ENCODE results near the gene C2orf72.

The C2orf72 gene

DNA sequence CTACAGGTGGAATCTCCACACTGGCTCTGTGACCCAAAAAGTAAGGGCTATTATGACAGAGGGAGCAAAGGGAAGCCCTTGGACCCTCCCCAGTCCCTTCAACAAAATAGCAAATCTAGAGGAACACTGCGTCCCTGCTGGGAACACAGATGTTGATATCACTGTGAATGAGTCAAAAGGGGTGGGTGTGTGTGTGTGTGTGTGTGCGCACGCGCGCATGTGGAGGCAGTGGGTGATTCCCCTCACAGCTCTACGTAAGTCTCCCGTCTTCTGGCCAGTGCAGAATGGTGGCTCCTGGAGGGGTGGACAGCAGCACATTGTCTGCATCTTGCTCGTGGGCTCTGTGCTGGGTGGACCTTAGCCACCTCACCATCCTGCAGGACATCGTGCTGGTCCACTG lies 7.8 kb upstream of the C2orf72 start:
- Mint-ChIP-seq H3K27ac (no peak overlapping the region), H3K9me3 (no peaks in the 10 kb centered on the region), H3K27me3 (ENCODE audit: low read depth) (peaks cover 39% of the 10 kb centered on the region), H3K4me3 (no peak overlapping the region), H3K36me3 (ENCODE audit: low read depth) (no peaks in the 10 kb centered on the region), H3K4me1 (ENCODE audit: low read depth) (no peaks in the 10 kb centered on the region)

- Mint-ChIP-seq H3K27ac (no peak overlapping the region), H3K36me3 (ENCODE audit: low read depth) (no peaks in the 10 kb centered on the region), H3K9me3 (no peaks in the 10 kb centered on the region), H3K4me1 (ENCODE audit: low read depth) (no peaks in the 10 kb centered on the region), H3K27me3 (ENCODE audit: low read depth) (peaks cover 49% of the 10 kb centered on the region), H3K4me3 (no peak overlapping the region)
These were observed 6.6 kb upstream of the C2orf72 start for GRCh38 chr2:231030725-231031124.

DNA sequence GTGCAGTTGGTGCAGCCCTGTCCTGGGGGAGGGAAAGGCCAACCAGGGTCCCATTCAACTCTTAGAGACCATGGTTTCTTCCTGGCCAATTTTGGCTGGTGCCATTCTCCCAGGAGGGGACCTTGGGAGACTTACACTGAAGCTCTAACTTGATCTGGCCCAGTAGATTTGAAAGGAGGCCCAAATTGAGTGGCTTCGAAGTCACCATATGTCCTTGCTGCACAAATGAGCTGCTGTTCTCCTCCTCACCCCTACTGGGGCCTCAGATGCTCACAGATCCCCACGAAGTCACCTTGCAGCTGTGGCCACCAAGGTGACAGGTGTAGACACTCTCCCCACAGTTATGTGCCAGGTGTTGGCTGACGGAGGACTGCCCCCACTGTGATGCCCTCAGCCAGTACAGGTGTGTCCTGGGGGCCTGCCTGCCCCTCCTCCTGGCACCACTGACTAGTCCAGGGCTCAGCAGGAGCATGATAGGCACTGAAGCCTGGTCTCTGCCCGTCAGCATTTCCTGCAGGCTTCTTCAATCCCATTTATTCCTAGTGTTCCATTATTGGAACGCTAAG lies 4.7 kb upstream of the C2orf72 start:
- H3K4me3 Mint-ChIP-seq: no peak overlapping the region
- peaks cover 60% of the 10 kb centered on the region for H3K27me3 Mint-ChIP-seq (ENCODE audit: low read depth)
- H3K4me1 Mint-ChIP-seq (ENCODE audit: low read depth): peaks cover 2% of the 10 kb centered on the region
- no peaks in the 10 kb centered on the region for H3K9me3 Mint-ChIP-seq
- H3K27ac Mint-ChIP-seq: no peak overlapping the region
- H3K36me3 Mint-ChIP-seq (ENCODE audit: low read depth): no peaks in the 10 kb centered on the region

DNA sequence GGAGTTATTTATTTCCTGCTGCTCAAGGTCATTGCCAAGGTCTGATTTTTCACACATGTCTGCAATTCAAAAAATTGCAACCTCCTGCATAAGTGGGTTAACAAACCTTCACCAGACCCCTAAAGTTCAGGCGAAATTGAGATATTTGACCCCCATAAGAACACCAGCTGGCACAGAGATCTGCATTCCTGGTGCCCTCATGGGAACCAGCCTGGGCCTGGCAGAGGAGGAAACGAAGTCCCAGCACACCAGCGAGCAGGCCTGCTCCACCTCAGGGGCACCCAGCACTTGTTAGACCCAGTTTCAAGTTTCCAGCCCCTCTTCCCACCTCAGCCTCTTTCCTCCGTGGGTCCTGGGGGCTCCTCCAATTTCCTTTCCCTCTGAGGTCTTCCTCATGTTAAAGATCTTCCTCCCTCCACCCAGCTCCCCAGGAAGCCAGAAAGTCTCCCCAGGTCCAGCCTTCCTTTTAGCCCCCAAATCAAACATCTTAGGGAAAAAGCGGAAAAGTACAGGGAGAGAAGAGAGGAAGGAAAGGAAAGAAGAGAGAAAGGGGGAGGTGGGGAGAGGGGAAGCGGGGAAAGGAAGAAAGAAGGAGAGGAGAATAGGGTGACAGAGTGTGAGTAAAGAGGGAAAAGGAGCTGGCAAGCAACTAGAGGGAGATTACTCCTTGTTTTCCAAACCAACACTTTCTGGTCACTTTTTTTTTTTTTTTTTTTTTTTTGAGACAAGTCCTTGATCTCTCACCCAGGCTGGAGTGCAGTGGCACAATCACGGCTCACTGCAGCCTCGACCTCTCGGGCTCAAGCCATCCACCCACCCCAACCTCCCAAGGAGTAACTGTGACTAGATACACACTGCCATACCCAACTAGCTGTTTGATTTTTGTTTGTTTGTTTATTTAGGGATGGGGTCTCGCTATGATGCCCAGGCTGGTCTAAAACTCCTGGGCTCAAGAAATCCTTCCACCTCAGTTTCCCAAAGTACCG lies 3.9 kb upstream of the C2orf72 start:
- H3K4me1 Mint-ChIP-seq (ENCODE audit: low read depth): peaks cover 2% of the 10 kb centered on the region
- H3K36me3 Mint-ChIP-seq (ENCODE audit: low read depth): no peaks in the 10 kb centered on the region
- no peak overlapping the region for H3K27ac Mint-ChIP-seq
- no peaks in the 10 kb centered on the region for H3K9me3 Mint-ChIP-seq
- no peak overlapping the region for H3K4me3 Mint-ChIP-seq
- peaks cover 65% of the 10 kb centered on the region for H3K27me3 Mint-ChIP-seq (ENCODE audit: low read depth)

DNA sequence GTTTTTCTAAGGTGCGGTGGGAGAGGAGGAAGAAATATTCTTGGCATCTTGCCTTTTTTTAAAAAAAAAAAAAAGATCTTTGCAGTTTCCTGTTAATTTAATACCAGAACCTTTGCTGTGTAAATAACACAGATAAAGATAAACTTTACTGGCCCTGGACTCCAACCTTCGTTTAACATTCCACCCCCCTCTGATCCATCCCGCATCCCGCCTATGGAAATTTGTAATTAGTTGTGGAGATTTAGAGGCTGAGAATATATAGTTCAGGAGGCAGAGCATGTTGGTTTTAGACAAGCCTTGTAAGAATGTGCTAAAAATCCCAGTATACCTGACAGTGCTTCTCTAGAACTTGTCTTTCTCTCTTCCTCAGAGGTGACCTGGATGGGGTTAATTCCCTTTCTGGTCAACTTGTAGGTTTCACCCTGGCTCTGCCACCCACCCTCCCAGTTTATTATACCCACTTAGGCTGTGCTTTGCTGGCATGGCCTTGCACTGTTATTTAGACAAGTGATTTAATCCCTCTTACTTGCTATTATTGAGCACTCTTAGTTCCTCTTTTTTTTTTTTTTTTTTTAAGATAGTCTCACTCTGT lies 2.9 kb upstream of the C2orf72 start:
- Mint-ChIP-seq H3K36me3 (ENCODE audit: low read depth) (no peaks in the 10 kb centered on the region), H3K4me3 (no peak overlapping the region), H3K27ac (no peak overlapping the region), H3K9me3 (no peaks in the 10 kb centered on the region), H3K4me1 (ENCODE audit: low read depth) (peaks cover 2% of the 10 kb centered on the region), H3K27me3 (ENCODE audit: low read depth) (peaks cover 74% of the 10 kb centered on the region)

- H3K4me1 Mint-ChIP-seq (ENCODE audit: low read depth): peaks cover 2% of the 10 kb centered on the region
- H3K9me3 Mint-ChIP-seq: no peaks in the 10 kb centered on the region
- H3K36me3 Mint-ChIP-seq (ENCODE audit: low read depth): no peaks in the 10 kb centered on the region
- peaks cover 85% of the 10 kb centered on the region for H3K27me3 Mint-ChIP-seq (ENCODE audit: low read depth)
- no peak overlapping the region for H3K27ac Mint-ChIP-seq
- no peak overlapping the region for H3K4me3 Mint-ChIP-seq
These were observed 1.2 kb upstream of the C2orf72 start for GRCh38 chr2:231036131-231036530.

DNA sequence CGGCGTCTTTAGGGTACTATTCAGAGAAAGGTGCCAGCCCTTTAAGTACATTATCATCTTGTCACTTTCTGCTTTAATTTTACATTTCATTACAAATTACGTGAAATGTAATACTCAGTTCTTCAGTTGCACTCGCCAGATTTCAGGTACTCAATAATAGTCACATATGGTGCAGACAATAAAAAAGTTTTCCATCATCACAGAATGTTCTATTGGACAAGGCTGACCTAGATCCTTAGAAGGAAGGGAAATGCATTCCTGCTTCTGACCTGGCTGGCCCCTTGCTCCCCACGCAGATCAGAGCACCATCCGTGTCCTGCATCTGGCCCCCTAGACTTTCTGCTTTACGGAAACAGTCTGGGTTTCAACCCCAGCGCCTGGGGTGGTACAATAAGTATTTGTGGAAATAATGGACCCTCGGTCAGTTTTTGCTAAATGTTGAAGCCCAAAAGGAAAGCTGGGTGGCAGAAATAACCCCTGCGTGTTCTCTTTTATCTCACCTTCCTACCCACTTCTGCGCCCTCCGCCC lies 681 bp upstream of the C2orf72 start:
- Mint-ChIP-seq H3K4me3 (peak overlapping the region; percentile 15), H3K27ac (no peak overlapping the region), H3K4me1 (ENCODE audit: low read depth) (peaks cover 2% of the 10 kb centered on the region), H3K9me3 (no peaks in the 10 kb centered on the region), H3K36me3 (ENCODE audit: low read depth) (no peaks in the 10 kb centered on the region), H3K27me3 (ENCODE audit: low read depth) (peaks cover 87% of the 10 kb centered on the region)

DNA sequence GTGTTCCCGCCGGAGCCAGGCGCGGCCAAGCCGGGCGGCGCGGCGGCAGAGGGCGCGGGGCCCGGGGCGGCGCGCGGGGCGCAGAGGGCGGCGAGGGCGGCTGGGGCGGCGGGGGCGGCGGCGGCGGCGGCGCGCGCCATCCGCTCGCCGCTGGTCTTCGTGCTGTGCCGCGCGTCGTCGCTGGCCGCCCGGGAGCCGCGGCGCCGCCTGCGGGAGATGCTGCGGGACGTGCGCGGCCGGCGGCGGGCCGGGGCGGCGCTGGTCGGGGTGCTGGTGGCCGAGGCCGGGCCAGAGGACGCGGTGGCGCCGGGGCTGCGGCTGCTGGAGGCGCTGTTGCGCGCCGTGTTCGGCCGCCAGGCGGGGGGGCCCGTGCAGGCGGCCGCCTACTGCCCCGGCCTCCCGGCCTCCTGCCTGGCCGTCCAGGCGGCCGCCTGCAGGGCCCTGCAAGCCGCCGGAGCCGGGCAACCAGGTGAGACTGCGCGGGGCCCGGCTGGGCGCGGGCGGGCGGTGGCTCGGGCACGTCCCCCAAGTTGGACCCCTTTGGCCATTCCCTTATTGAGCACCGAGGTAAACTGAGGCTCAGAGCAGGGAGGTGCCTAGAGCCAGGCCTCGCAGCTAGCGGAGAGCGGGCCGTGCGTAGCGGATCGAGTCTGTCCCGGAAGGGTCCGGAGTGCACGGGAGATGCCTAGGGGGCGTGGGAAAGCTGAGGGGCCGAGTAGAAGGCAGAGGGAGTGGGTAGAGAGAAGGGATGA lies 584 bp downstream of the C2orf72 start:
- Mint-ChIP-seq H3K27ac (no peak overlapping the region), H3K27me3 (ENCODE audit: low read depth) (peaks cover 81% of the 10 kb centered on the region), H3K4me3 (peak overlapping the region; percentile 48), H3K4me1 (ENCODE audit: low read depth) (peaks cover 2% of the 10 kb centered on the region), H3K9me3 (no peaks in the 10 kb centered on the region), H3K36me3 (ENCODE audit: low read depth) (no peaks in the 10 kb centered on the region)

DNA sequence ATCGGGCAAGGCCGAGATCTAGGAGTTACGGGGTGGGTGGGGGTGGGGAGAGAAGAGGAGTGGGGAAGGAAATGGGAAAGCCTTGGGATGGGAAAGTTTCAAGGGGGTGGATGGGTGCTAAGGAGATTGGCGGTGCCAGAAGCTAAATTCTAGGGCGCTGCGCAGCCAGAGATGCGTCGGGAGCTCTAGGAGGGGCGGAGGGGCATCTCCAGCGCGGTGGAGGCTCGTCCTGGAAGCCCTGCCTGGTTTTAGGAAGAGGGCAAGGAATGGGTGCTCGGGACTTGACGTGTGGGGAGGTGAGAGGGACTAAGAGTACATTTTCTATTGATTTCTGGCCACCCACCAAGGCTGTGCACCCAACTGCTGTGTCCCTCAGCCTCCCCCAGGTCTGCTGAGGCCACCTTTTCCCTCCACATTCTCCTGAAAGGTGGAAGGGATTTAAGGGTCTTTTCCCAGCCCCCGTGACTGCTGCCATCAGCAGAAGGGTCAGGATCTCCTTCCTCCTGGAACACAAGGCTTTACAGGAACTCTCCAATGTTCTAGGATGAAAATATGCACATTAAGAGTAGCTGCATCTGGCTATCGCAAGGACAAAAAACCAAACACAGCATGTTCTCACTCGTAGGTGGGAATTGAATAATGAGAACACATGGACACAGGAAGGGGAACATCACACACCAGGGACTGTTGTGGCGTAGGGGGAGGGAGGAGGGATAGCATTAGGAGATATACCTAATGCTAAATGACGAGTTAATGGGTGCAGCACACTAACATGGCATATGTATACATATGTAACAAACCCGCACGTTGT lies 1.4 kb downstream of the C2orf72 start:
- no peaks in the 10 kb centered on the region for H3K9me3 Mint-ChIP-seq
- peak overlapping the region; percentile 48 for H3K4me3 Mint-ChIP-seq
- no peak overlapping the region for H3K27ac Mint-ChIP-seq
- peaks cover 2% of the 10 kb centered on the region for H3K4me1 Mint-ChIP-seq (ENCODE audit: low read depth)
- H3K36me3 Mint-ChIP-seq (ENCODE audit: low read depth): no peaks in the 10 kb centered on the region
- H3K27me3 Mint-ChIP-seq (ENCODE audit: low read depth): peaks cover 79% of the 10 kb centered on the region

DNA sequence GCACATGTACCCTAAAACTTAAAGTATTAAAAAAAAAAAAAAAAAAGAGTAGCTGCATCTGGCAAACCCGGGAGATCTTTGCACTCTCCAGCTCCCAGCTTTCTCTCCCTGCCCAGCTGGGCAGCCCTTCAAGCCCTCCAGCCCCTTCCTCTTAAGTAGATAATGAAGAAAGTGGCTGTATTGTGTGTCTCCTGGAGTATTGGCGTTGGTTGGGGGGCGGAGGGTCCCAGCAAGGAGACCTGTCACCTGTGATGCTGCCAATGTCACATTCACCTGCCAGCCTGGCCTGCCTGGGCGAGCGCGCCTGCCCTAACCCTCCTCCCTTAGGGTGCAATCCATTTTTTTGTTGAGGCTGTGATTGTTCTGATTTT lies 2.0 kb downstream of the C2orf72 start:
- Mint-ChIP-seq H3K27me3 (ENCODE audit: low read depth) (peaks cover 73% of the 10 kb centered on the region), H3K4me1 (ENCODE audit: low read depth) (peaks cover 2% of the 10 kb centered on the region), H3K27ac (no peak overlapping the region), H3K36me3 (ENCODE audit: low read depth) (no peaks in the 10 kb centered on the region), H3K9me3 (no peaks in the 10 kb centered on the region), H3K4me3 (no peak overlapping the region)

- Mint-ChIP-seq H3K36me3 (ENCODE audit: low read depth) (no peaks in the 10 kb centered on the region), H3K27me3 (ENCODE audit: low read depth) (peaks cover 67% of the 10 kb centered on the region), H3K27ac (no peak overlapping the region), H3K9me3 (no peaks in the 10 kb centered on the region), H3K4me3 (no peak overlapping the region), H3K4me1 (ENCODE audit: low read depth) (peaks cover 2% of the 10 kb centered on the region)
These were observed 2.6 kb downstream of the C2orf72 start for GRCh38 chr2:231039821-231040364.

GRCh38 chr2:231041061-231041689 lies 3.9 kb downstream of the C2orf72 start:
- no peaks in the 10 kb centered on the region for H3K9me3 Mint-ChIP-seq
- H3K27ac Mint-ChIP-seq: no peak overlapping the region
- H3K4me1 Mint-ChIP-seq (ENCODE audit: low read depth): peaks cover 2% of the 10 kb centered on the region
- H3K27me3 Mint-ChIP-seq (ENCODE audit: low read depth): peaks cover 55% of the 10 kb centered on the region
- H3K36me3 Mint-ChIP-seq (ENCODE audit: low read depth): no peaks in the 10 kb centered on the region
- H3K4me3 Mint-ChIP-seq: no peak overlapping the region

DNA sequence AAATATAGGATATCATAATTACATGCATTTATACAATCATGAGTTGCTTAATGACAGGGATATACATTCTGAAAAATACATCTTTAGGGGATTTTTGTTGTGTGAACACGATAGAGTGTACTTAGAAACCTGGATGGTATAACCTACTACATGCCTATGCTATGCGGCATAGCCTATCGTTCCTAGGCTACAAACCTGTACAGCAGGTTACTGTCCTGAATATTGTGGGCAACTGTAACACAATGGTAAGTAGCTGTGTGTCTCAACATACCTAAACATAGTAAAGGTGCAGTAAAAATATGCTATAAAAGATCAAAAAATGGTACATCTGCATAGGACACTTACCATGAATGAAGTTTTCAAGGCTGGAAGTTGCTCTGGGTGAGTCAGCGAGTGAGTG lies 6.5 kb downstream of the C2orf72 start:
- no peak overlapping the region for H3K4me3 Mint-ChIP-seq
- H3K27ac Mint-ChIP-seq: no peak overlapping the region
- no peaks in the 10 kb centered on the region for H3K4me1 Mint-ChIP-seq (ENCODE audit: low read depth)
- H3K27me3 Mint-ChIP-seq (ENCODE audit: low read depth): peaks cover 36% of the 10 kb centered on the region
- H3K9me3 Mint-ChIP-seq: no peaks in the 10 kb centered on the region
- no peaks in the 10 kb centered on the region for H3K36me3 Mint-ChIP-seq (ENCODE audit: low read depth)
